GM12891 (cell line): ENCODE results near the gene CACNB3.

ENCODE experiments used
- POLR2A ChIP-seq: IDR thresholded peaks from 2 replicates; pipeline ENCODE4 v1.6.1; 2011; ENCODE audit warnings: low read depth, low read length, control low read depth
- POLR2AphosphoS5 ChIP-seq: IDR thresholded peaks from 2 replicates; pipeline ENCODE4 v1.6.1; 2011; ENCODE audit warnings: low read depth, low read length, control low read depth
- POU2F2 ChIP-seq: IDR thresholded peaks from 2 replicates; pipeline ENCODE4 v1.6.1; 2011; ENCODE audit warnings: low read depth, mild to moderate bottlenecking, control low read depth, low read length, moderate library complexity
- SPI1 ChIP-seq: IDR thresholded peaks from 2 replicates; pipeline ENCODE4 v1.6.1; 2011; ENCODE audit warnings: low read depth, low read length, control low read depth
- TAF1 ChIP-seq: IDR thresholded peaks from 2 replicates; pipeline ENCODE4 v1.6.1; 2011; ENCODE audit warnings: low read depth, low read length, control low read depth

DNA sequence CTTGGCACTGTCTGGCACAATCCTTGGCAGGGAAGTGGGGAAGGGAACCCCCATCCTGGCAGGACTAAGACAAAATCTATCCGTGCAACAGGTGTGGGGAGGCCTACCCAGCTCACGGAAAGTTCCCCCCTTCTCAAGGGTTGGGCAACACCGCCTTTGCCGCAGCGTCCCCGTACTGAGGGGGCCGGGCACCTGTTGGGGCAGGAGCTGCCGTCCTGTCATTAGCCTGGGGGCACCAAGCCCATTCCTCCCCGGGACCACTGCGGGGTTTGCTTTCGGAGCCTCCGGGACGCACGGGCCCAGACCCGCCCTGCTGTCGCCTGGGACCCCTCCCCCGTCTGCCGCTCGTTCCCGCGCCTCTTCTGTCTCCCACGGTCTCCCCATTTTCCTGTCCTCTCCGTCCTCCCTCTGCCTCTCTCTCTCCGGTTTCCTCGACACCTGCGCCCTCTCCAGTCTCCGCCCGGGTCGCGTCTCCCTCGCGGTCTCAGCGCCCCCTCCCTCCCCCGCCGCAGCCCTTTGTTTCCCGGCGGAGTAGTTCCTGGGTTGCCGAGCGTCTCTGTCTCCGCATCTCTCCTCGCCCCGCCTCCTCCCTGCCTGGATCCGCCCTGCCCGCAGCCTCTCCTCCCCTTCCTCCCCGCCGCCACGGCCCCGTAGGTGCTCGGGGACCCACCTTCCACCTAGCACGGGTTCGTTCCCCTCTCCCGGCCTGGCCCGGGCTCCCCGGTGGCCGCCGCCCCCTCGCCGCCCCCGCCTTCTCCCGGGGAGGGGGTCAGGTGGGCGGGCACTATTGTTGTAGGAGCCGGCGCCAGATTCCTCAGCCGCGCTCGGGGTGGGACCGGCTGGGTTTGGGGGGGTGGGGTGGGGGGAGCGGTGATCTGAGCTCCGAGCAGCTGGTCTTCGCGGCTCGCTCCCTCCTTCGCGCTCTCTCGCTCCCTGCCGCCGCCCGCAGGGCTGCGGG lies at the start of gene CACNB3:
- TF ChIP-seq POLR2A (no peak), TAF1 (no peak), SPI1 (no peak), POLR2AphosphoS5 (no peak), POU2F2 (no peak)
